Endothelial cell (in vitro differentiated cells): ENCODE data around the gene SPINK4. TPM values are rescaled to one million over a fixed set of nuclear protein-coding genes. Genes with fewer than 3 reads are reported as not detected.

Source experiments
- DNase-seq: peaks from one replicate; pipeline ENCODE4 v3.0.0; 2021; ENCODE audit warnings: low spot score
- H3K27ac Mint-ChIP-seq: one replicate; pipeline ENCODE4 v1.8.0; 2021; ENCODE audit warnings: mixed read lengths, inconsistent platforms; ENCODE audit not compliant: unreplicated experiment
- H3K27me3 Mint-ChIP-seq: one replicate; pipeline ENCODE4 v1.8.0; 2021; ENCODE audit warnings: mild to moderate bottlenecking, moderate library complexity, mixed read lengths, inconsistent platforms; ENCODE audit not compliant: unreplicated experiment
- H3K36me3 Mint-ChIP-seq: one replicate; pipeline ENCODE4 v1.8.0; 2021; ENCODE audit warnings: mild to moderate bottlenecking, low read depth, mixed read lengths, inconsistent platforms; ENCODE audit not compliant: unreplicated experiment
- H3K4me1 Mint-ChIP-seq: one replicate; pipeline ENCODE4 v1.8.0; 2021; ENCODE audit warnings: mild to moderate bottlenecking, mixed read lengths, inconsistent platforms; ENCODE audit not compliant: unreplicated experiment
- H3K4me3 Mint-ChIP-seq: one replicate; pipeline ENCODE4 v1.8.0; 2021; ENCODE audit warnings: mild to moderate bottlenecking, mixed read lengths, inconsistent platforms; ENCODE audit not compliant: unreplicated experiment
- H3K9me3 Mint-ChIP-seq: one replicate; pipeline ENCODE4 v1.8.0; 2021; ENCODE audit warnings: mixed read lengths, inconsistent platforms; ENCODE audit not compliant: unreplicated experiment
- CTCF ChIP-seq: fragments of 200-600 bp; sonication (generic); IDR thresholded peaks from one replicate; pipeline ENCODE4 v1.5.0; 2021; ENCODE audit warnings: antibody characterized with exemption; ENCODE audit not compliant: unreplicated experiment
- total RNA-seq: library from RNA; stranded (reverse); fragmentation: NEBNext Ultra II Directional; extraction: Animal tissue kit (Norgen Biotek cat#: 25700); gene quantifications from one replicate; pipeline ENCODE4 v1.2.1, GENCODE V29; 2021; ENCODE audit not compliant: unreplicated experiment

The SPINK4 gene
- total RNA-seq, 1 donor from 2014 or later, result not detected

- Mint-ChIP-seq H3K4me3 (peak overlapping the region; percentile 8), H3K4me1 (no peaks in the 10 kb centered on the region), H3K9me3 (no peaks in the 10 kb centered on the region), H3K36me3 (peaks cover 7% of the 10 kb centered on the region), H3K27me3 (peaks cover 8% of the 10 kb centered on the region), H3K27ac (peak overlapping the region; percentile 33)
- no peak for TF ChIP-seq CTCF
- no peak for DNase-seq
Observed at GRCh38 chr9:33232815-33233214, 7.2 kb upstream of the SPINK4 start.

- DNase-seq, result no peak
- Mint-ChIP-seq H3K9me3 (no peaks in the 10 kb centered on the region), H3K4me3 (no peak overlapping the region), H3K36me3 (peaks cover 4% of the 10 kb centered on the region), H3K27ac (no peak overlapping the region), H3K4me1 (no peaks in the 10 kb centered on the region), H3K27me3 (peaks cover 8% of the 10 kb centered on the region)
- TF ChIP-seq CTCF, result no peak
Observed at GRCh38 chr9:33233626-33234342, 6.2 kb upstream of the SPINK4 start.

- DNase-seq, result no peak
- no peaks in the 10 kb centered on the region for H3K9me3 Mint-ChIP-seq
- peaks cover 4% of the 10 kb centered on the region for H3K36me3 Mint-ChIP-seq
- no peak overlapping the region for H3K4me3 Mint-ChIP-seq
- no peak for TF ChIP-seq CTCF
- H3K27ac Mint-ChIP-seq, result no peak overlapping the region
- no peaks in the 10 kb centered on the region for H3K4me1 Mint-ChIP-seq
- H3K27me3 Mint-ChIP-seq, result peaks cover 8% of the 10 kb centered on the region
Observed at GRCh38 chr9:33234511-33235467, 5.2 kb upstream of the SPINK4 start.

DNA sequence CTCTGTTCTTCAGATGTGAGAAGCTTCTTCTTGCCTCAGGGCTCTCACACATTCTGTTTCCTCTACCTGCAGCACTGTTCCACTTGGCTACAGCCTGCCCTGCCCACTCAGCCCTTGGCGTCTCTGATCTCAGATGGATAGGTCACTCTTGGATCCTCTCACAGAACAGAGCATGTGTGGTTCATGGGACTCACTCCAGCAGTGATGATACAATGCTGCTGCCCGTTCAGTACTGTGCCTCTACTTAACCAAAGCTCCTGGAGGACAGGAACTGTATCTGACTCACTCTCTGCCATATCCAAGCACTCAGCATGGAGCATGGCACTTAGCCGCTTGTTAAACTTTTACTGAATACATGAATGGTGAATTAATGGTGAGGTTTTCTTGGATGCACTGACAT lies 3.4 kb upstream of the SPINK4 start:
- no peak for TF ChIP-seq CTCF
- H3K27me3 Mint-ChIP-seq, result peaks cover 9% of the 10 kb centered on the region
- H3K4me1 Mint-ChIP-seq, result no peaks in the 10 kb centered on the region

GRCh38 chr9:33241298-33241697 lies 1.3 kb downstream of the SPINK4 start:
- peak overlapping the region; percentile 53 for H3K27ac Mint-ChIP-seq
- H3K9me3 Mint-ChIP-seq, result no peaks in the 10 kb centered on the region

More for the DNA sequence above, 3.4 kb upstream of the SPINK4 start:
- H3K9me3 Mint-ChIP-seq, result no peaks in the 10 kb centered on the region
- H3K36me3 Mint-ChIP-seq, result peaks cover 10% of the 10 kb centered on the region
- H3K4me3 Mint-ChIP-seq, result no peak overlapping the region
- H3K27ac Mint-ChIP-seq, result no peak overlapping the region
- no peak for DNase-seq

More at GRCh38 chr9:33241298-33241697, 1.3 kb downstream of the SPINK4 start:
- Mint-ChIP-seq H3K4me1 (no peaks in the 10 kb centered on the region), H3K4me3 (no peak overlapping the region), H3K36me3 (peaks cover 6% of the 10 kb centered on the region), H3K27me3 (peaks cover 2% of the 10 kb centered on the region)
- no peak for DNase-seq
- no peak for TF ChIP-seq CTCF
